GM12874 (cell line): ENCODE data around the gene FEZF2.

Experiments
- TF ChIP-seq, protein P1 (sequence below): IDR thresholded peaks from 2 replicates; pipeline ENCODE4 v1.5.1; 2011; ENCODE audit warnings: low read depth, mild to moderate bottlenecking, control low read depth, low read length, moderate library complexity; ENCODE audit not compliant: insufficient read depth

FEZF2 gene

GRCh38 chr3:62359531-62359930 is 13.8 kb downstream of the FEZF2 start:
- TF ChIP-seq, protein P1, sequence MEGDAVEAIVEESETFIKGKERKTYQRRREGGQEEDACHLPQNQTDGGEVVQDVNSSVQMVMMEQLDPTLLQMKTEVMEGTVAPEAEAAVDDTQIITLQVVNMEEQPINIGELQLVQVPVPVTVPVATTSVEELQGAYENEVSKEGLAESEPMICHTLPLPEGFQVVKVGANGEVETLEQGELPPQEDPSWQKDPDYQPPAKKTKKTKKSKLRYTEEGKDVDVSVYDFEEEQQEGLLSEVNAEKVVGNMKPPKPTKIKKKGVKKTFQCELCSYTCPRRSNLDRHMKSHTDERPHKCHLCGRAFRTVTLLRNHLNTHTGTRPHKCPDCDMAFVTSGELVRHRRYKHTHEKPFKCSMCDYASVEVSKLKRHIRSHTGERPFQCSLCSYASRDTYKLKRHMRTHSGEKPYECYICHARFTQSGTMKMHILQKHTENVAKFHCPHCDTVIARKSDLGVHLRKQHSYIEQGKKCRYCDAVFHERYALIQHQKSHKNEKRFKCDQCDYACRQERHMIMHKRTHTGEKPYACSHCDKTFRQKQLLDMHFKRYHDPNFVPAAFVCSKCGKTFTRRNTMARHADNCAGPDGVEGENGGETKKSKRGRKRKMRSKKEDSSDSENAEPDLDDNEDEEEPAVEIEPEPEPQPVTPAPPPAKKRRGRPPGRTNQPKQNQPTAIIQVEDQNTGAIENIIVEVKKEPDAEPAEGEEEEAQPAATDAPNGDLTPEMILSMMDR: no peak

- TF ChIP-seq, protein P1: no peak
Observed at GRCh38 chr3:62356356-62356755, 17.0 kb downstream of the FEZF2 start.

DNA sequence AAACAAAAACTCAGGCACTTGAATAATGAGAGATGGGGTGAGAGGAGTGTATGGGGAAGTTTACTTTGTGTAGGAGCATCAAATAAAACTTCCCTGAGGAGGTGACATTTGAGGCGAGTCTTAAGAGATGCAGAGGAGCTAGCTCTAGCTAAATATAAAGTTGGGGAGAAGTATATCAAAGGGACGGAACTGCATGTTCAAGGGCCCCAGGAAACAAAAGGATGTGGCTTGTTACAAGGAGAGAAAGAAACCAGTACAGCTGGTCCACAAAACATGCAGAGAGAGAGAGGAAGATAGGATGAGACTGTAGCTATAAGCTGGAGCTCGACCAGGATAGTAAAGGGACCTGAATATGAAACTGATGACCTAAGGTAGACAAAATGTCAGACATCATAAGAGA is 17.6 kb downstream of the FEZF2 start:
- TF ChIP-seq, protein P1: no peak

DNA sequence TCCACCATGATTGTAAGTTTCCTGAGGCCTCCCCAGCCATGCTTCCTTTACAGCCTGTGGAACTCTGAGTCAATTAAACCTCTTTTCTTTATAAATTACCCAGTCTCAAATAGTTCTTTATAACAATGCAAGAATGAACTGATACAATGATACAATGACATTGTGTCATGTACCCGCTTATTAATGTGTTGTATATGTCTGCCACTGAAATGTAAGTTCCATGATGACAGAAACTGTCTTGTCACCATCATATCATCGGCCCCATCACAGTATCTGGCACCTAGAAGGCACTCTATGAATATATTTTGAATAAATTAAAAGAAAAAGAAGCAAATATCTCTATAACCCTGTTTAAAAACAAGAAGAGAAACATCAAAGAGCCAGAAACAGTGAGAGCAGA is 29.6 kb downstream of the FEZF2 start:
- TF ChIP-seq, protein P1: no peak

DNA sequence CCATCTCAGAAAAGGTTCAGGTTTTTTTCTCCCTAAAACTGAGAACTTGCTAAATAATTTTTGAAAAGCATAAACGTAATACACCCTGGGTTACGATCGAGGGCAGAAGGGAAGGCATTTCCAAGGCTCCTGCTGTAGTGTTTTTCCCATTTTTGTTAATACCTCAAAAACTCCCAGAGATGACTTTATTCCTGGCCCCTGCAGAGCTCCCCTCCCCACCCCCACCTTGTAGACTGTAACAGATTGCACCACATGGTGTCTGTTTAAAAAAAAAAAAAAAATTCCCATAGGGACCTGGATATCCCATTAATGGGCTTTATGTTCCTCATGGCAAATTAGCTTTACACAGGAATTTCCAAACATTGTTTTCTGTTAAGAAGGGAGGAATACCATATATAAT is 38.2 kb downstream of the FEZF2 start:
- TF ChIP-seq, protein P1: no peak

DNA sequence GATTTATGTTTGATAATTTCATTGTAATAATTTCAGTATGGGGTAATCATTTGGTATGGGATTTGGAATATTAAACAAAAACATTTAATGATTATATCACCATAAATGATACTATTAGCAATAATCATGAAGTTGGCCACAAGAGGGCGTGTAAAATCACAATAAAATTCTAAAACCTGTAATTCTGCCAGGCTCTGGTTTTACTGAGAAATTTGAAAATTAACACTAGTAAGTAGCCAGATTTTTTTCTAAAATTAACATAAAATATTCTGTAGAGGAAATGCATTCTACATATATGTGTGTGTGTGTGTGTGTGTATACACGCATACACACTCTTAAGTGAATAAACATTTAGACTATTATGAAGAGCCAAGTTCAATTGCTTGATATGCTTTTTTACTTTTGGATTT is 40.5 kb downstream of the FEZF2 start:
- TF ChIP-seq, protein P1: peak; percentile 15; the same call in 1 of the 2 replicates

DNA sequence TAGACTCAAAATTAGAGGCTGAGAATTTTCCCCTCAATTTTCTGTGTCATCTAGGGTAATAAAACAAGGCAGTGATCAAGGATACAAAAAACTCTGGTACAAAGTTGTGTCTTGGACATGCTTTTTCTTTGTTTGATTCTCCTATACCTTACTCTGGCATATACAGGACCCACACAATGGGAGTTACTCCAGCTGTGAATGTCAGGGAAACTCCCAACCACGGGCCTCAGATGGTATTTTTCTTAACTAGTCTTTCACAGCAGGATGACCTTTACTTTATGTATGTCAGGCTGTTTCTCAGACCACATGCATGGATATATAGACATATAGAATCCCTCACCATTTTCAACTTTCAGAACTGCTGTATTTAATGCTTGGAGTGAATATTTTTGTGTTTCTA is 41.3 kb downstream of the FEZF2 start:
- TF ChIP-seq, protein P1: no peak

GRCh38 chr3:62329971-62330370 is 43.4 kb downstream of the FEZF2 start:
- TF ChIP-seq, protein P1: no peak
